IPS DF 6.9 (cell line): ENCODE measurements around the gene OR51D1.

Source experiments
- DNase-seq: peaks from one replicate; pipeline ENCODE4 v3.0.0-alpha.2; 2013; ENCODE audit warnings: low read depth, low spot score
- H3K27ac ChIP-seq: one replicate; pipeline ENCODE4 v1.5.1; 2013; ENCODE audit warnings: low read length, control low read depth
- H3K27me3 ChIP-seq: 2 replicates; pipeline ENCODE4 v1.6.1; 2013; ENCODE audit warnings: mild to moderate bottlenecking, low read length; ENCODE audit not compliant: control insufficient read depth, insufficient read depth
- H3K36me3 ChIP-seq: 2 replicates; pipeline ENCODE4 v1.6.1; 2013; ENCODE audit warnings: low read length; ENCODE audit not compliant: control insufficient read depth, insufficient read depth
- H3K4me1 ChIP-seq: 2 replicates; pipeline ENCODE4 v1.6.1; 2013; ENCODE audit warnings: low read length; ENCODE audit not compliant: control insufficient read depth, insufficient read depth
- H3K4me3 ChIP-seq: 2 replicates; pipeline ENCODE4 v1.5.1; 2013; ENCODE audit warnings: mild to moderate bottlenecking, low read length
- H3K9me3 ChIP-seq: 2 replicates; pipeline ENCODE4 v1.6.1; 2013; ENCODE audit warnings: low read length, inconsistent platforms; ENCODE audit not compliant: control insufficient read depth, insufficient read depth
- WGBS: extraction: QIAGEN DNeasy Blood & Tissue Kit; methylation state at CpG from one replicate; pipeline ENCODE4 v1.1.7; 2013; ENCODE audit warnings: mixed read lengths, missing lambda C conversion rate; ENCODE audit not compliant: insufficient read length, insufficient coverage; 5-methylcytosine and 5-hydroxymethylcytosine counted together

OR51D1 gene

GRCh38 chr11:4673781-4674180 is 36.5 kb downstream of the OR51D1 start:
- H3K4me1 ChIP-seq, result no peaks in the 10 kb centered on the region
- H3K27me3 ChIP-seq, result no peaks in the 10 kb centered on the region
- no CpG with 5 or more reads among the region's 2 CpGs for WGBS
- no peaks in the 10 kb centered on the region for H3K9me3 ChIP-seq
- no peak for DNase-seq
- no peaks in the 10 kb centered on the region for H3K36me3 ChIP-seq
- no peak overlapping the region for H3K4me3 ChIP-seq
- H3K27ac ChIP-seq, result no peak overlapping the region

- H3K4me3 ChIP-seq, result no peak overlapping the region
- H3K27ac ChIP-seq, result no peak overlapping the region
- no peaks in the 10 kb centered on the region for H3K36me3 ChIP-seq
- no CpG with 5 or more reads among the region's 2 CpGs for WGBS
- no peaks in the 10 kb centered on the region for H3K27me3 ChIP-seq
- no peaks in the 10 kb centered on the region for H3K4me1 ChIP-seq
- no peaks in the 10 kb centered on the region for H3K9me3 ChIP-seq
- no peak for DNase-seq
These were observed 40.7 kb downstream of the OR51D1 start for GRCh38 chr11:4677948-4678347.

- Histone ChIP-seq H3K4me1 (no peaks in the 10 kb centered on the region), H3K27me3 (no peaks in the 10 kb centered on the region), H3K27ac (no peak overlapping the region), H3K36me3 (no peaks in the 10 kb centered on the region), H3K9me3 (no peaks in the 10 kb centered on the region), H3K4me3 (no peak overlapping the region)
- no CpG with 5 or more reads among the region's 3 CpGs for WGBS
- DNase-seq, result no peak
These were observed 43.1 kb downstream of the OR51D1 start for GRCh38 chr11:4680341-4680740.

- no peak overlapping the region for H3K27ac ChIP-seq
- H3K27me3 ChIP-seq, result no peaks in the 10 kb centered on the region
- no peak overlapping the region for H3K4me3 ChIP-seq
- WGBS, result no CpG with 5 or more reads among the region's 2 CpGs
- DNase-seq, result no peak
- no peaks in the 10 kb centered on the region for H3K9me3 ChIP-seq
- no peaks in the 10 kb centered on the region for H3K4me1 ChIP-seq
- no peaks in the 10 kb centered on the region for H3K36me3 ChIP-seq
These were observed 45.5 kb downstream of the OR51D1 start for GRCh38 chr11:4682623-4683419.

GRCh38 chr11:4684631-4685285 is 47.5 kb downstream of the OR51D1 start:
- Histone ChIP-seq H3K27ac (no peak overlapping the region), H3K4me3 (no peak overlapping the region), H3K36me3 (no peaks in the 10 kb centered on the region), H3K9me3 (no peaks in the 10 kb centered on the region), H3K27me3 (no peaks in the 10 kb centered on the region), H3K4me1 (no peaks in the 10 kb centered on the region)
- WGBS, result no CpG with 5 or more reads among the region's 3 CpGs
- no peak for DNase-seq
